Mucosa of descending colon (tissue), 3 donors: ENCODE data around the gene PTCD1. TPM values are rescaled to one million over a fixed set of nuclear protein-coding genes. Genes with fewer than 3 reads are reported as not detected.

Experiments used
- ATAC-seq: fragments of 200-7000 bp; cut with Tn5 transposase; one replicate; pipeline ENCODE4 v1.9.1; 2020; ENCODE audit warnings: mild to moderate bottlenecking, moderate library complexity
- DNase-seq, 3 donors: peaks; one replicate each; pipeline ENCODE4 v3.0.0-alpha.2; 2020
- H3K36me3 ChIP-seq: fragments of 200-600 bp; one replicate; pipeline ENCODE4 v1.8.0; 2021; ENCODE audit warnings: low read depth, mild to moderate bottlenecking
- H3K4me1 ChIP-seq: fragments of 200-600 bp; one replicate; pipeline ENCODE4 v1.8.0; 2021; ENCODE audit warnings: low read depth, mild to moderate bottlenecking
- H3K4me3 ChIP-seq: fragments of 200-600 bp; one replicate; pipeline ENCODE4 v1.8.0; 2021; ENCODE audit warnings: mild to moderate bottlenecking
- H3K9me3 ChIP-seq: fragments of 200-600 bp; one replicate; pipeline ENCODE4 v1.8.0; 2021; ENCODE audit warnings: mild to moderate bottlenecking
- intact Hi-C, 2 donors: fragments of 100-400 bp; cut with DNase I in 1 of 2; cut with micrococcal nuclease in 1 of 2; formaldehyde crosslinking; loops; one replicate each; pipeline versions ENCODE4 v1.11.0 to v1.11.1; 2022; cut with DNase I, micrococcal nuclease
- total RNA-seq, 3 donors: library from RNA; stranded (reverse); fragmentation: NEBNext Ultra II Directional in 2 of 3; extraction: Animal tissue kit (Norgen Biotek cat#: 25700) in 2 of 3; gene quantifications; one replicate each; pipeline versions ENCODE4 v1.2.1 to v1.2.4, GENCODE V29; 2021 to 2023
- TF ChIP-seq, protein P1 (sequence below): fragments of 200-600 bp; IDR thresholded peaks from one replicate; pipeline ENCODE4 v1.8.0; 2022; ENCODE audit warnings: antibody characterized with exemption, mild to moderate bottlenecking
- donor health status: DM: no; HTN: no; CAD: no; lungs with moderate emphysema.
- donor health status: DM: no; HTN: no; CAD: no.
- donor health status: DM: no; HTN: yes; CAD: no.

Gene PTCD1
- total RNA-seq, 3 donors from 2014 or later, result 4.3 to 9.9 (median 6.6) TPM

DNA sequence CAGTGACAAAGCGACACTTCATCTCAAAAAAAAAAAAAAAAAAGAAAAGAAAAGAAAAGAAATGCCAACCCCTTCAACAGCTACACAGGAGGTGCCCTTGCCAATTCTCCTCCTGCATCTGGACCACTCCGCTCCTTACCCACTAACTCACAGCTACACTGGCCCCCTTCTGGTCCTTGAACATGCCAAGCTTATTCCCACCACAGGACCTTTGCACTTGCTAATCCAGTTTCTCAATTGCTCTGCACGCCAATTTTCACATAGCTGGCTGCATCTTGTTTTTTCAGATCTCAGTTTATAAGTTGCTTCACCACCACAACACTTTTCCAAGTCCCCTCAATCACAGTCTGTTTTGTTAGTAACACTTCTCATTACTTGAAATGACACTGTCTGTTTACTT lies 35.7 kb downstream of the PTCD1 start:
- ATAC-seq, result no peak
- Histone ChIP-seq H3K4me1 (peaks cover 16% of the 10 kb centered on the region), H3K36me3 (no peaks in the 10 kb centered on the region), H3K4me3 (no peak overlapping the region), H3K9me3 (no peaks in the 10 kb centered on the region)
- TF ChIP-seq, protein P1, sequence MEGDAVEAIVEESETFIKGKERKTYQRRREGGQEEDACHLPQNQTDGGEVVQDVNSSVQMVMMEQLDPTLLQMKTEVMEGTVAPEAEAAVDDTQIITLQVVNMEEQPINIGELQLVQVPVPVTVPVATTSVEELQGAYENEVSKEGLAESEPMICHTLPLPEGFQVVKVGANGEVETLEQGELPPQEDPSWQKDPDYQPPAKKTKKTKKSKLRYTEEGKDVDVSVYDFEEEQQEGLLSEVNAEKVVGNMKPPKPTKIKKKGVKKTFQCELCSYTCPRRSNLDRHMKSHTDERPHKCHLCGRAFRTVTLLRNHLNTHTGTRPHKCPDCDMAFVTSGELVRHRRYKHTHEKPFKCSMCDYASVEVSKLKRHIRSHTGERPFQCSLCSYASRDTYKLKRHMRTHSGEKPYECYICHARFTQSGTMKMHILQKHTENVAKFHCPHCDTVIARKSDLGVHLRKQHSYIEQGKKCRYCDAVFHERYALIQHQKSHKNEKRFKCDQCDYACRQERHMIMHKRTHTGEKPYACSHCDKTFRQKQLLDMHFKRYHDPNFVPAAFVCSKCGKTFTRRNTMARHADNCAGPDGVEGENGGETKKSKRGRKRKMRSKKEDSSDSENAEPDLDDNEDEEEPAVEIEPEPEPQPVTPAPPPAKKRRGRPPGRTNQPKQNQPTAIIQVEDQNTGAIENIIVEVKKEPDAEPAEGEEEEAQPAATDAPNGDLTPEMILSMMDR, result no peak
- no peak for DNase-seq
- intact Hi-C loops, result no loop called here

DNA sequence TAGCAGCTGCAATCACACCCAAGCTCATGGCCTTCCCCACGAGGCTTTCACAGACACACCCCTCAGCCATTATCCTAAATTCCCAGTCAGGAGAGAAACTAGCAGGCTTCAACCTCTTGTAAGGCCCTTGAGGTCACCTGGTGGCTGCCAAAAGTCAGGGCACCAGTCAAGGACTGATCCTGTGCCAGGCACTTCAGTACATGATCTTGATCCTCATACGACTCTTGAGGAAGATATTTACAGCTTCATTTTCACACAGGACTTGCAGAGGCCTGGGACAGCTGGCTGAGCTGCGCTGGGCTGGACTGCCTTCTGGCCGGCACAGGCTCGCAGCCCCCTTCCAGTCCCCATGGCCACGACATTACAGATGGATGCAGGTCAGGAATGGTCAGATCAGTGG lies 39.0 kb downstream of the PTCD1 start:
- intact Hi-C loops, result no loop called here
- Histone ChIP-seq H3K36me3 (no peaks in the 10 kb centered on the region), H3K4me1 (no peaks in the 10 kb centered on the region), H3K9me3 (no peaks in the 10 kb centered on the region), H3K4me3 (no peak overlapping the region)
- DNase-seq (no peak), ATAC-seq (no peak)
- TF ChIP-seq, protein P1, result no peak

DNA sequence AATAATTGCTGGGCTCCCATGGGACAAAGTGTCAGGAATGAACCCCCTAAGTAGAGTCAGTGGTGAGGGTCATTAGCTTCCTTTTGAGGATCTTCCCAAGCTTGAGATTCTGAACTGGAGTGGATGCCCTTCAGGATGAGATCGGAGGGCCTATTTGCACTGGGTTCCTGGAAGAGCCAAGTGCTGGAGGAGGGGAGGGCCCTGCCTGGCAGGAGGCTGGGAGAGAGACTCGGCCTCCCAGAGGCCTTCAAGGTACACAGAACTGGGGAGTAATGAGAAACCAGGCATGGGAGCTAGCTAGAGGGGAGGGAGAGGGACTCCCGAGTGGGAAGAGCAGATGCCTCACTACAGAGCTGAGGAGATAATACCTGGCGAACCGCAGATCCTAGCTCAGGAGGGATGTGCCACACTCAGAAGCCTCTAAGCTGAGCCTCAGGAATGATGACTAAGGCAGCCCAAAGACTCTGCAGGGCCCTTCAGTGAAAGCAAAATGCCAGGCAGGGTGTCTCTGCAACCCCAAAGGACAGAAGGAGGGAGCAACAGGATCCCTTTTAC lies 39.6 kb downstream of the PTCD1 start:
- Histone ChIP-seq H3K9me3 (no peaks in the 10 kb centered on the region), H3K36me3 (no peaks in the 10 kb centered on the region), H3K4me1 (peaks cover under 1% of the 10 kb centered on the region), H3K4me3 (no peak overlapping the region)
- TF ChIP-seq, protein P1, result no peak
- intact Hi-C loops, result no loop called here
- ATAC-seq, result no peak
- DNase-seq, result no peak

DNA sequence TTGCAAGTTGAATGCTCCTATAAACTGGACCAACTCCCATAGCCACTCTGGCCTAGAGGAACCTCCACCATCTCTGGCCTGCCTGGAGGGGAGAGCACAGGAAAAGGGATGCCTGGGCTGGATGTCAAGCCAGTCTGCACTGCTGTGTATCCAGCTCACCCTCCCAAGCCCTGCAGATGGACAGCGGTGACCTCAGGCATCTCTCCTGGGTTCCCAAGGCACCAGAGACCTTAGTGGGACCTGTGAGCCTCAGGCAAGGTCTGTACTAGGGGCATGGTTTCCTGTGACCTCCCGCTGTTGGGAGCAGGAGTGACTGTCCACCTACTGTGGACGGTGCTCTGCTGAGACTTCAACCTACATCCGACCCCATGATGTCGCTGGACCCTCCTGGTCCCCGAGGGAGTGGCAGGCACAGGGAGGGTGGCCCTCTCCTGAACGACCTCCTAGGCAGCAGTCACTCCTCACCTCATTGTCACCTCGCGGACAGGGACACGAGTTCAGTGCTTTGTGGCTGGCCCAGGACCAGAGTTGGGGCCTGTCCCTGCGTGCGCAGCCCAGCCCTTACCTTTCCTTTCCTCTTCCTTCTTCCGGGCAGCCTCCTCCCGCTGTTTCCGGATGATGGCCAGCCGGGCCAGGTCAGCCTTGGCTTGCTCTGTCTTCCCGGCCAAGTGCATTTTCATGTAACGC lies 41.2 kb downstream of the PTCD1 start:
- Histone ChIP-seq H3K36me3 (no peaks in the 10 kb centered on the region), H3K9me3 (no peaks in the 10 kb centered on the region), H3K4me3 (no peak overlapping the region), H3K4me1 (peaks cover 13% of the 10 kb centered on the region)
- TF ChIP-seq, protein P1, result no peak
- intact Hi-C loops, result no loop called here
- DNase-seq (no peak), ATAC-seq (no peak)

DNA sequence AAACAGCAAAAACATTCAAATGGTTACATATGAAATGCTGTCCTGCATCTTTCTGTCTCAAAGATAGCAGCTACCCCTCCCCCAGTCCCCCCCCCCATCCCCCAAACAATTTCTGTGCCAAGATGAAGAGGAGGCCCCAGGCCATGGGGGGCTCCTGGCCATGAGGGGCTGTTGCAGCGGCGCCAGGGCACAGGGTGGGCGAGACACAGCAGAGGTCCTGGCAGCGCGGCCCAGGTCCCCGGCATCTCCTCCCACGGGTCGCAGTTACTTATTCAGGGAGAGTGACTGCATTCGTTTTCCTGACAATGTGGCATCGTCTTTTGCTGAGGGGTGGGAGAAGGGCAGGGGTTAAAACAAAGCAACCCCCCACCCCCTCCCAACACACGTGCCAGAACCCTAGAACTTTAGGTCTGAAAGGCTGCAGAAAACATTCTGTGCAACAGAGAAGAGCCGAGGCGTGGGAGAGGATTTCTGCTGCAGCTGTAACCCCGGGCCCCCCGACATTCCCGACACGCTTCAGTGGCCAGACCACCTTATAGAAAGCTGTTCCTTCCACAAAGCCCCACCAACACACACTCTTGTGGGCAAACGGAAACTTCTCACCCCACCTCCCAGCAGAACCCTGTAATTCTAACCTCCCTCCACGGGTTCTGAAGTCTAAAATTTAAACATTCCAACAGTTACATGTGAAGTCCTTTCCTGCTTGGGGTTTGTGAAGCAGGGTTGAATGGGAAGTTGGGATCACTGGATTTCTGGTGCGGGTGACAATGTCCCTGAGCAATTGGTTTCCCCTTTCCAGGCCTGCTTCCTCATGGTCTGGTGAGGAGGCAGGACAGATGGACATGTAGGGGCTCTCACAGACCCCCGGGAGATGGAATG lies 41.9 kb downstream of the PTCD1 start:
- Histone ChIP-seq H3K4me3 (no peak overlapping the region), H3K36me3 (no peaks in the 10 kb centered on the region), H3K9me3 (no peaks in the 10 kb centered on the region), H3K4me1 (peaks cover 21% of the 10 kb centered on the region)
- intact Hi-C loops, result no loop called here
- ATAC-seq (no peak), DNase-seq (no peak)
- TF ChIP-seq, protein P1, result no peak
